Measurements from ENCODE around the gene USP35.

The USP35 gene

DNA sequence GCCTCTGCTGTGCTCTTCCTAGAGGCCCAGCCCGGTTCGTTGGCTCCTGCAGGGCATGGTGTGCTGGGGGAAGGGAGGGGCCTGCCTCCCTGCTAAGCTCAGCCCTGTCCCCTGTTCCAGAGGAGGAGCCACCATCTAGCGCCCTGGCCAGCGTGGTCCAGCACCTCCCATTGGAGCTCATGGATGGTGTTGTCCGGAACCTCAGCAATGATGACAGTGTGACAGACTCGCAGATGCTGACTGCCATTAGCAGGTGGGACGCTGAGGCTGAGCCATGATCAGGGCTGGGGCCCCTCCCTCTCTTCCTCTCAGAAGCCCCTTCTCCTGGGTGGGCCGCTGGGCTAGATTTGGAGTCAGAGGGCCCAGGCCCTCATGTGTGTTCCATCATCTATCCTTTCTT, 9.1 kb downstream of the USP35 start:
- no peak overlapping the region for H3K27ac Mint-ChIP-seq
- H3K4me1 Mint-ChIP-seq (ENCODE audit: low read depth), result peaks cover 31% of the 10 kb centered on the region
- H3K9me3 Mint-ChIP-seq, result no peaks in the 10 kb centered on the region

DNA sequence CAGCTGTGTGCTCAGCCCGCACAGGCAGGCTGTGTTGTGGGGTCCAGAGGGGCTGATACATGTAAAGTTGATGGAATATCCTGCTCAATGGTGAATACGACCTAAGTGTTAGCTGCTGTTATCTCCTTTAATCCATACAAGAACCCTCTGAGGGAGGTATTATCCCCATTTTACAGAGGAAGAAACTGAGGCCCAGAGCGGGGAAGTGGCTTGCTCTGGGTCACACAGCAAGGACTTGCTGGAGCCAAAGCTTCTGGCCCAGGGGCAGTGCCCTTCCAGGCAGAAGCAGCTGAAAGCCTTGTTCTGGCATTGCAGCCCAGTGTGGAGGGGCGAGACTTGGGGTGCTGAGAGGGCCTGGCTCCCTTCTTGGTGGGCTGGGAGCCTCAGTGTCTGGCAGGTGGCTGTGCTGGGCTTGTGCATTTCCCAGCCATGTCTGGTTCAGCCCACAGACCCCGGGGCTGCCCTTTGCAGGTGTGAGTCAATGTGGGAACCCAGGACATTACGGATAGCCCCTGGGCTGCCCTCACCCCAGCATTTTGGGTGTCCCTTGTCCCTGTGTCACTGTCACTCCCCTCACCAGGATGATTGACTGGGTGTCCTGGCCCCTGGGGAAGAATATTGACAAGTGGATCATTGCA, 10.4 kb downstream of the USP35 start:
- no peaks in the 10 kb centered on the region for H3K9me3 Mint-ChIP-seq
- H3K36me3 Mint-ChIP-seq (ENCODE audit: low read depth), result peaks cover 54% of the 10 kb centered on the region
- peaks cover 27% of the 10 kb centered on the region for H3K4me1 Mint-ChIP-seq (ENCODE audit: low read depth)

More for the DNA sequence above, 9.1 kb downstream of the USP35 start:
- H3K36me3 Mint-ChIP-seq (ENCODE audit: low read depth), result peaks cover 59% of the 10 kb centered on the region
- H3K27me3 Mint-ChIP-seq, result peaks cover 6% of the 10 kb centered on the region
- H3K4me3 Mint-ChIP-seq, result no peak overlapping the region
- intact Hi-C loops (cut with micrococcal nuclease), result no loop called here

DNA sequence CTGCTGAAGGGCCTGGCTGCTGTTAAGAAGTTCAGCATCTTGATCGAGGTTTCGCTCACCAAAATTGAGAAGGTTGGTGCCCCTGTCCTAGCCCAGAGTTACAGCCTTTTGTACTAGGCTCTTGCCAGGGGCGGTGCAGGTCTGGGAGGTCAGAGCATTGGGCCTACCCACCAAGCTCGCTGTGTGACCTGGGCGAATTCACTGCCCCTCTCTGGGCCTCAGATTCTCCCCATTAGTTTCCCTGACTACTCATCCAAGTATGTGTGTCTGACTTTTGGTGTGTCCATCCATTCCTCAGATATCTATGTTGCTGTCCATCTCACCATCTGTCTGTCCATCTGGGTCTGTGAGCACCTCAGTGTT, 10.9 kb downstream of the USP35 start:
- Mint-ChIP-seq H3K36me3 (ENCODE audit: low read depth) (peaks cover 59% of the 10 kb centered on the region), H3K4me3 (no peak overlapping the region), H3K27me3 (peaks cover 6% of the 10 kb centered on the region), H3K27ac (no peak overlapping the region), H3K4me1 (ENCODE audit: low read depth) (peaks cover 22% of the 10 kb centered on the region), H3K9me3 (no peaks in the 10 kb centered on the region)
- intact Hi-C loops (cut with micrococcal nuclease), result no loop called here

More for the DNA sequence above, 10.4 kb downstream of the USP35 start:
- Mint-ChIP-seq H3K4me3 (no peak overlapping the region), H3K27me3 (peaks cover 6% of the 10 kb centered on the region), H3K27ac (no peak overlapping the region)
- intact Hi-C loops (cut with micrococcal nuclease), result no loop called here

DNA sequence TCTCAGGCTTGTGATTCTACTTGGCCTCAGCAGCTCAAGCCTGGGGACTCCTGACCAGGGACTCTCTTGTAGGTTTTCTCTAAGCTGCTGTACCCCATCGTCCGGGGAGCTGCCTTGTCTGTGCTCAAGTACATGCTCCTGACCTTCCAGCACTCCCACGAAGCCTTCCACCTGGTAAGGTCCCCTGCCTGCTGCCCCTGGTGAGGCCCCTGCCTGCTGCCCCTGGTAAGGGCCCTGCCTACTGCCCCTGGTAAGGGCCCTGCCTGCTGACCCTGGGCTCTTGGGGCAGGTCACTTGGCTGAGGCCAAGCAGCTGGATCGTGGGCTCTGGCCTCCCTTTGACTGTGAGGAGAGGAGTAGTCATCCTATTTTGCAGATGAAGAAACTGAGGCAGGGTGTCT, 11.3 kb downstream of the USP35 start:
- Mint-ChIP-seq H3K9me3 (no peaks in the 10 kb centered on the region), H3K4me3 (no peak overlapping the region), H3K36me3 (ENCODE audit: low read depth) (peaks cover 63% of the 10 kb centered on the region), H3K4me1 (ENCODE audit: low read depth) (peaks cover 21% of the 10 kb centered on the region), H3K27me3 (peaks cover 5% of the 10 kb centered on the region), H3K27ac (no peak overlapping the region)
- intact Hi-C loops (cut with micrococcal nuclease), result no loop called here

DNA sequence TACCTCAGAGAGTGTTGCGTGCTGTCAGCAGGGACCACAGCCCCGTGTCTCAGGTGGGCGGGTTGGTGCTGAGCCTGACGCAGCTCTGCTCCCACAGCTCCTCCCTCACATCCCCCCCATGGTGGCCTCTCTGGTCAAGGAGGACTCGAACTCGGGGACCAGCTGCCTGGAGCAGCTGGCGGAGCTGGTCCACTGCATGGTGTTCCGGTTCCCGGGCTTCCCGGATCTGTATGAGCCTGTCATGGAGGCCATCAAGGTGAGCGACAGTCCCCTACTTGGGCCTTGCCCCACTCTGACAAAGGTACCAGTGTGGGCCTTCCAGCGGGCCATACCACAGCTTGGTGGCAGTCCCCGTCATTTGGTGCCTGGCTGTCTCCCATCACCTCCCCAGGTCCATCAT, 11.8 kb downstream of the USP35 start:
- Mint-ChIP-seq H3K4me3 (no peak overlapping the region), H3K36me3 (ENCODE audit: low read depth) (peaks cover 68% of the 10 kb centered on the region), H3K9me3 (no peaks in the 10 kb centered on the region), H3K27me3 (peaks cover 3% of the 10 kb centered on the region), H3K4me1 (ENCODE audit: low read depth) (peaks cover 21% of the 10 kb centered on the region), H3K27ac (no peak overlapping the region)
- intact Hi-C loops (cut with micrococcal nuclease), result no loop called here

DNA sequence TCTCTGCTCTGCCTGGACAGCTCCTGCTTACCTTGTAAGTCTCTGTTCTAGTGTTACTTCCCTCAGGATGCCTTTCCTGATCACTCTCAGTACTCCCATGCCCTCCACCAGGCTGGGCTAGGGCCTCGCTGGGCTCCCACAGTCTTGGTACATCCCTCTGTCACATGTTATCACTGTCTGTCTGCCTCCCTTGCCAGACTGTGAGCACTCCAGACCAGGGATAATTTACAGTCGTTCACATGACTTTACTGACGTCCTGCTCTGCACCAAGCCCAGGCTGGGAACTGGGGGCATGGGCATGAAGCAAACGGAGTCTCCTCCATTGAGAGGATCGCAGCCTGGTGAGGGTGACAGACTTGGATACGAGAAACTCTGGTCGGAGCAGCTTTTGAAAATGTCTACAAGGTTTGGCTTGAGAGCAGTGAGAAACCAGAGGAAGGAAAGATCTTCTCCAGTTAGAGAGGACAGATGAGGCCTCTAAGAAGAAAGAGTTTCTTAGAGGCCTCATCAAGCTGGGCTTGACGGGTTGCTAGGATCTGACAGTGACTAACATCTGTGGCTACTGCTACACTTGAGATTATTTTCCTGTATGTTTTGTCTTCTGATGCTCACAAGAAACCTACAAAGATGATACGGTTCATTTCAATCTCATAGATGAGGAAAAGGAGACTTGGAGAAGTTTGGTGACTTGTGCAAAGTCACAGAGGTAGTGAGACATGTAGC, 12.5 kb downstream of the USP35 start:
- Mint-ChIP-seq H3K9me3 (no peaks in the 10 kb centered on the region), H3K36me3 (ENCODE audit: low read depth) (peaks cover 68% of the 10 kb centered on the region), H3K4me1 (ENCODE audit: low read depth) (peaks cover 21% of the 10 kb centered on the region), H3K4me3 (no peak overlapping the region), H3K27me3 (peaks cover 1% of the 10 kb centered on the region), H3K27ac (no peak overlapping the region)
- intact Hi-C loops (cut with micrococcal nuclease), result no loop called here

DNA sequence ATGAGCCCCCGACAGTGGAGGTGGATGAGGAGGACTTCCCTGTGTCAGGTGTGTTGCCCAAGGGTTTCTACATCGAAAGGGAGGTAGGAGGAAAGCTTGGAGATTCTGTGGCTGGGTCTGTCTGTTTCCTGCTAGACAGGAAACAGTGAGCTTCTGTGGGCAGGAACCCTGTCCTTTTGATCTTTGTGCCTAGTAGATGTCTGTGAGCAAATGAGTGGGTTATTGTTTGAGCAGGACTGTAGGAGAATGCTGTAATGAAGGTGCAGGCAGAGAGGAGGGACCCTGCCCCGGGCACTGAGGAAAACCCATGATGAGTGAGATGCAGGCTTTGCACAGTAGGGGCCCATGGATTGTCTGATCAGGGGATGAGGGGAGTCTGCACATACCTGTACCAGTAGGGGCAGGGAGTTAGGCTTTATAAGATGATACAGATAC, 14.0 kb downstream of the USP35 start:
- Mint-ChIP-seq H3K27me3 (no peaks in the 10 kb centered on the region), H3K27ac (peak overlapping the region; percentile 39), H3K9me3 (no peaks in the 10 kb centered on the region), H3K4me1 (ENCODE audit: low read depth) (peaks cover 17% of the 10 kb centered on the region), H3K4me3 (no peak overlapping the region), H3K36me3 (ENCODE audit: low read depth) (peaks cover 69% of the 10 kb centered on the region)
- intact Hi-C loops (cut with micrococcal nuclease), result no loop called here

DNA sequence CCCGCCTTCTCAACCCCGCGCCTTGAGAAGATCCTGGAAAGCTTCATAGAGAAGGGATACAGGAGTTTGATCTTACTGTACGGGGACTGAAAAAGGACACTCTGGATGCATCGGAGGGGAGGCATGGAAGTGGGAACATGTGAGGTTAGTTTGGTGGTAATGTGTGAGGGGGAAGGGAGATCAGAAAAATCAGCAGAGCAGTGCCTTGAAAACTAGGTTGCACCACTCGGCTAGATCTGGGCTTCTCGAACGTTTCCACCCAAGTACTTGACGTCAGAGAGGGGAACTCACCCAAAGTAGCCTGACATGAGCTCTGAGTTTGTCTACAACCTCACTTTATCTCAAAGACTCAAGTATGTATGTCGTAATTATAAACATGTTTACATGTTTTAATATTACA, 14.5 kb downstream of the USP35 start:
- intact Hi-C loops (cut with micrococcal nuclease), result no loop called here
- Mint-ChIP-seq H3K4me1 (ENCODE audit: low read depth) (peaks cover 18% of the 10 kb centered on the region), H3K27me3 (no peaks in the 10 kb centered on the region), H3K9me3 (no peaks in the 10 kb centered on the region), H3K4me3 (no peak overlapping the region), H3K27ac (peak overlapping the region; percentile 39), H3K36me3 (ENCODE audit: low read depth) (peaks cover 68% of the 10 kb centered on the region)

DNA sequence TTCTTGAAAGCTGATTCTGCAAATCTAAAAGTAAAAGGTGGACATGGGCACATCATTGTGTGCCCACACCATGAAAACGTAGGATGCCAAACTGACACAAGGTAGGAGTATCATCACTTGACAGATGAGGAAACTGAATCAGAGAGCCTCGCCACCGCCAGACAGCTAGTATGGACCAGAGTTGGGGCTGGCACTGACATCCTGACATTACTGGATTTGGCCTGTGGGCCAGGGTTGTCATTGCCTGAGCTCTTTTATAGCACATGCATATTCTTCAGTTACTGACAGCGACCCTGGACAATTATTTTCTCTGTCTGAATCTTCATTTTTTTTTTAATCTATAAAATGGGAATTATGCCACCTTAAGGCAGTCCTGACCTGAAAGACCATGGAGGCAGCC, 16.5 kb downstream of the USP35 start:
- Mint-ChIP-seq H3K4me3 (no peak overlapping the region), H3K4me1 (ENCODE audit: low read depth) (peaks cover 22% of the 10 kb centered on the region)
- intact Hi-C loops (cut with micrococcal nuclease), result no loop called here

DNA sequence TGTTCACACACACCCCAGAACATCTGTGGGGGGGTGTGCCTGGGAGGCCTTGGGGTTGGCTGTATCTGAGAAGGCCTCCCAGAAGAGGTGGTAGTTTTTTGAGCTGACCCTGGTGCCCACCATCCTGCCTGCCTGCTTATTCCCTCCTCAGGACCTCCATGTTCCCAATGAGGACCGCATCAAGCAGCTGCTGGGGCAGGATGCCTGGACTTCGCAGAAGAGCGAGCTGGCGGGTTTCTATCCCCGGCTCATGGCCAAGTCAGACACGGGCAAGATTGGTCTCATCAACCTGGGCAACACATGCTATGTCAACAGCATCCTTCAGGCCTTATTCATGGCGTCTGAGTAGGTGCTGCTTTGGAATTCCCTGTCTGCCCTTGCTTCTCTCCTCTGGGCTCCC, 17.0 kb downstream of the USP35 start:
- H3K4me3 Mint-ChIP-seq, result no peak overlapping the region
- peaks cover 72% of the 10 kb centered on the region for H3K36me3 Mint-ChIP-seq (ENCODE audit: low read depth)
- no peaks in the 10 kb centered on the region for H3K9me3 Mint-ChIP-seq
- no peaks in the 10 kb centered on the region for H3K27me3 Mint-ChIP-seq
- H3K27ac Mint-ChIP-seq, result no peak overlapping the region
- intact Hi-C loops (cut with micrococcal nuclease), result no loop called here
- H3K4me1 Mint-ChIP-seq (ENCODE audit: low read depth), result peaks cover 22% of the 10 kb centered on the region

More for the DNA sequence above, 16.5 kb downstream of the USP35 start:
- H3K9me3 Mint-ChIP-seq, result no peaks in the 10 kb centered on the region
- H3K27ac Mint-ChIP-seq, result no peak overlapping the region
- no peaks in the 10 kb centered on the region for H3K27me3 Mint-ChIP-seq
- peaks cover 72% of the 10 kb centered on the region for H3K36me3 Mint-ChIP-seq (ENCODE audit: low read depth)

DNA sequence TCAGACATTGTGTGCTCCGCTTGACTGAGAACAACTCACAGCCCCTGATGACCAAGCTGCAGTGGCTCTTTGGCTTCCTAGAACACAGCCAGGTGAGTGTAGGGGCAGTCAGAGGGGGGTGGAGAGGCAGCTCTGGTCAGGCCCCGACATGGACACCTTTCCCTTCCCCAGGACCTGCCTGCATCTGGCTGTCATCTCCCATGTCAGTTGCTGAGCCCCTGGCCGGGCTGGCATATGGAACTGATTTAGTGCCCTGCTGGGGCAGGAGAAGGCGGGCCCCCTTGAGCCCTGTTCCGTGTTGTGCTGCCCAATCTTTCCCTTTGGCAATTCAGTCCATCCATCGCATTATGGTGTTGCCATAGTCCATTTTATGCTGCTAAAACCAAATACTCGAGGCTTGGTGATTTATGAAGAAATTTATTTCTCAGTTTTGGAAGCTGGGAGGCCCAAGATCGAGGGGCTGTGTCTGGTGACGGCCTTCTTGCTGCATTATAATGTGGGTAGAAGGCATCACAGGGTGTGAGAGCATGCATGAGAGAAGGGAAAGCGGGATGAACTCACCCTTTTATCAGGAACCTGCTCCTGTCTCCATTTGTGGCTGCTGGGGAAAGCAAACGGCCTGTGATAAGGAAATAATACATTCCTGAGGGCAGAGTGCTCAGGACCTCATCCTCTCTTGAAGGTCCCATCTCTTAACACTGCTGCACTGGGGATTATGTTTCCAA, 19.0 kb downstream of the USP35 start:
- intact Hi-C loops (cut with micrococcal nuclease), result no loop called here
- no peak overlapping the region for H3K4me3 Mint-ChIP-seq
- H3K27me3 Mint-ChIP-seq, result no peaks in the 10 kb centered on the region
- H3K36me3 Mint-ChIP-seq (ENCODE audit: low read depth), result peaks cover 64% of the 10 kb centered on the region
- H3K9me3 Mint-ChIP-seq, result no peaks in the 10 kb centered on the region
- peaks cover 16% of the 10 kb centered on the region for H3K4me1 Mint-ChIP-seq (ENCODE audit: low read depth)
- no peak overlapping the region for H3K27ac Mint-ChIP-seq

DNA sequence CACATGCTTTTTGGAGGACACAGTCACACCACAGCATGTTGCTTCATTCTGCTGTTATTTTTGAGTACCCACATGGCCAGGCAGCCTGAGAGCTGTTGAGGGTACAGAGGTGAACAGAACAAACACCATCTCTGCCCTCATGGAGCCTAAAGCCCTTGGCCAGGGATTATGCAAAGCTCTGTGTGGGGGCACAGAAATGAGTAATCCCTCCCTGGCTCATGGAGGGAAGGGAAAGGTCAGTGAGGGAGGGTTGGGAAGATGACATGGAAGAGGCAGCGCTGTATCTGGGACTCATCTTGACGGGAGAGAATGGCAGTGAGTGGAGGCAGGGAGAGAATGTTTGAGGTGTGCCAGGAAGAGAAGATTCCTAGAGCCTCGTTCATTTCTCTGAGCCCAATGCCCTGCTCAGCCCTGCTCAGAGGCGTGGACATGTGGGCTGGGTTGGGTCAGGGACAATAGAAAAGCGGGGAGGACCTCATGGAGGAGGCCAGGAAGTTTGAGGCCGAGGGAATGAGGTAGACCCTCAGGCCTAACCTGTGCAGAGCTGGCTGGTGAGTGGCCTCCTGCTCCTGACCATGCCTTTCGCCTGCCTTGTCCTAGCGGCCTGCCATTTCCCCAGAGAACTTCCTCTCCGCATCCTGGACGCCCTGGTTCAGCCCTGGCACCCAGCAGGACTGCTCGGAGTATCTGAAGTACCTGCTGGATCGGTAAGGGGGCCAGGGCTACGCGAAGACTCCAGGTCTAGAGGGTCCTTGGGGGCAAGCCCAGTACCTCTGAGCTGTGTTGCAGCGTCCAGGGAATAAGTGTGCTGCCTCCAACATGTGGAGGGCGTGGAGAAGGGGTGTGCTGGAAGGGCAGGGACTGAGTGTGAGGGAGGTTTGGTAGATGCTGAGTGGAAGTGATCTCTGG, 19.8 kb downstream of the USP35 start:
- Mint-ChIP-seq H3K9me3 (no peaks in the 10 kb centered on the region), H3K36me3 (ENCODE audit: low read depth) (peaks cover 70% of the 10 kb centered on the region), H3K4me1 (ENCODE audit: low read depth) (peaks cover 9% of the 10 kb centered on the region), H3K4me3 (no peak overlapping the region), H3K27me3 (no peaks in the 10 kb centered on the region), H3K27ac (no peak overlapping the region)
- intact Hi-C loops (cut with micrococcal nuclease), result no loop called here

DNA sequence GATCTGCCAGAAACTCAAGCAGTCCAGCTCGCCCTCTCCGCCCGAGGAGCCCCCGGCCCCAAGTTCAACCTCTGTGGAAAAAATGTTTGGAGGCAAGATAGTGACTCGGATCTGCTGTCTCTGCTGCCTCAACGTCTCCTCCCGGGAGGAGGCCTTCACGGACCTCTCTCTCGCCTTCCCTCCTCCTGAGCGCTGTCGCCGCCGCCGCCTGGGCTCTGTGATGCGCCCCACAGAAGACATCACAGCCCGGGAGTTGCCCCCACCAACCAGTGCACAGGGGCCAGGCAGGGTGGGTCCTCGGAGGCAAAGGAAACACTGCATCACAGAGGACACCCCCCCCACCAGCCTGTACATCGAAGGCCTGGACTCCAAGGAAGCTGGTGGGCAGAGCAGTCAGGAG, 20.8 kb downstream of the USP35 start:
- Mint-ChIP-seq H3K4me1 (ENCODE audit: low read depth) (peaks cover 9% of the 10 kb centered on the region), H3K9me3 (no peaks in the 10 kb centered on the region), H3K27ac (no peak overlapping the region), H3K36me3 (ENCODE audit: low read depth) (peaks cover 76% of the 10 kb centered on the region), H3K4me3 (no peak overlapping the region), H3K27me3 (no peaks in the 10 kb centered on the region)
- intact Hi-C loops (cut with micrococcal nuclease), result no loop called here

Data from dendritic cell treated with granulocyte-macrophage colony-stimulating factor and Interleukin-4, amounts not matched to agents 40 ng/mL and 50 ng/mL, for 4 days (primary cell).